MM.1S (cell line): ENCODE data around the gene SLC35B4.

Experiments
- DNase-seq: peaks from one replicate; pipeline ENCODE4 v3.0.0-alpha.2; 2015
- H2AFZ ChIP-seq: fragments of 300-600 bp; sonication (generic); 2 replicates; pipeline ENCODE4 v1.6.0; 2016; ENCODE audit warnings: antibody characterized with exemption, low read length
- H3F3A ChIP-seq: fragments of 300-600 bp; sonication (generic); 2 replicates; pipeline ENCODE4 v1.6.1; 2016; ENCODE audit warnings: mild to moderate bottlenecking, antibody characterized with exemption, low read length, moderate library complexity, mixed read lengths; ENCODE audit not compliant: insufficient read depth
- H3K27ac ChIP-seq: fragments of 300-600 bp; sonication (generic); 2 replicates; pipeline ENCODE4 v1.5.1; 2016; ENCODE audit warnings: mild to moderate bottlenecking, low read length
- H3K27me3 ChIP-seq: fragments of 300-600 bp; sonication (generic); replicated peaks from 2 replicates; pipeline ENCODE4 v1.6.0; 2016; ENCODE audit warnings: low read length; ENCODE audit not compliant: insufficient read depth
- H3K36me3 ChIP-seq: fragments of 300-600 bp; sonication (generic); replicated peaks from 2 replicates; pipeline ENCODE4 v1.6.1; 2016; ENCODE audit warnings: mild to moderate bottlenecking, low read length, mixed read lengths; ENCODE audit not compliant: insufficient read depth
- H3K4me1 ChIP-seq: fragments of 300-600 bp; sonication (generic); 2 replicates; pipeline ENCODE4 v1.6.1; 2016; ENCODE audit warnings: low read length, mixed read lengths
- H3K4me2 ChIP-seq: fragments of 300-600 bp; sonication (generic); 2 replicates; pipeline ENCODE4 v1.6.0; 2016; ENCODE audit warnings: low read depth, low read length
- H3K4me3 ChIP-seq: fragments of 300-600 bp; sonication (generic); 2 replicates; pipeline ENCODE4 v1.5.1; 2016; ENCODE audit warnings: low read length, mixed read lengths
- H3K79me2 ChIP-seq: fragments of 300-600 bp; sonication (generic); 2 replicates; pipeline ENCODE4 v1.6.1; 2016; ENCODE audit warnings: mixed run types, low read length, mixed read lengths
- H3K9ac ChIP-seq: fragments of 300-600 bp; sonication (generic); 2 replicates; pipeline ENCODE4 v1.6.1; 2016; ENCODE audit warnings: low read length, mixed read lengths
- H3K9me2 ChIP-seq: fragments of 300-600 bp; sonication (generic); replicated peaks from 2 replicates; pipeline ENCODE4 v1.6.1; 2016; ENCODE audit warnings: mild to moderate bottlenecking, low read length, mixed read lengths; ENCODE audit not compliant: insufficient read depth
- H3K9me3 ChIP-seq: fragments of 300-600 bp; sonication (generic); replicated peaks from 2 replicates; pipeline ENCODE4 v1.6.1; 2016; ENCODE audit warnings: mild to moderate bottlenecking, low read length, mixed read lengths; ENCODE audit not compliant: insufficient read depth
- H4K20me1 ChIP-seq: fragments of 300-600 bp; sonication (generic); 2 replicates; pipeline ENCODE4 v1.6.1; 2016; ENCODE audit warnings: mild to moderate bottlenecking, low read length, moderate library complexity, mixed read lengths; ENCODE audit not compliant: insufficient read depth
- CTCF ChIP-seq: fragments of 300-600 bp; sonication (generic); IDR thresholded peaks from 2 replicates; pipeline ENCODE4 v1.5.1; 2016; ENCODE audit warnings: antibody characterized with exemption, low read length, mixed read lengths
- EZH2 ChIP-seq: fragments of 300-600 bp; sonication (generic); optimal IDR thresholded peaks from 2 replicates; pipeline ENCODE3; 2017; ENCODE audit warnings: low read depth, mild to moderate bottlenecking, antibody characterized with exemption, low read length, mixed read lengths
- EZH2phosphoT487 ChIP-seq: fragments of 300-600 bp; sonication (generic); IDR thresholded peaks from 2 replicates; pipeline ENCODE4 v1.6.1; 2018; ENCODE audit warnings: antibody characterized with exemption, low read length

The SLC35B4 gene

GRCh38 chr7:134289423-134289822 lies 27.3 kb downstream of the SLC35B4 start:
- H3K4me3 ChIP-seq, result no peak overlapping the region
- peaks cover 6% of the 10 kb centered on the region for H3F3A ChIP-seq
- no peaks in the 10 kb centered on the region for H3K9me2 ChIP-seq
- H3K79me2 ChIP-seq, result no peaks in the 10 kb centered on the region
- H3K36me3 ChIP-seq, result no peaks in the 10 kb centered on the region
- no peak overlapping the region for H2AFZ ChIP-seq
- no peak for DNase-seq
- no peak overlapping the region for H3K9ac ChIP-seq
- H3K9me3 ChIP-seq, result no peaks in the 10 kb centered on the region
- no peak overlapping the region for H3K27ac ChIP-seq
- H4K20me1 ChIP-seq, result no peaks in the 10 kb centered on the region
- H3K4me1 ChIP-seq, result peaks cover 14% of the 10 kb centered on the region
- H3K27me3 ChIP-seq, result no peaks in the 10 kb centered on the region
- no peak overlapping the region for H3K4me2 ChIP-seq
- TF ChIP-seq EZH2phosphoT487, result no peak
- TF ChIP-seq EZH2, result no peak
- TF ChIP-seq CTCF, result no peak

- no peak overlapping the region for H3K27ac ChIP-seq
- no peak for DNase-seq
Observed at GRCh38 chr7:134287916-134288659, 28.6 kb downstream of the SLC35B4 start.

GRCh38 chr7:134284952-134285351 lies 31.8 kb downstream of the SLC35B4 start:
- H3K27ac ChIP-seq, result no peak overlapping the region
- no peaks in the 10 kb centered on the region for H3F3A ChIP-seq
- no peaks in the 10 kb centered on the region for H4K20me1 ChIP-seq
- TF ChIP-seq EZH2phosphoT487 (no peak), EZH2 (no peak), CTCF (no peak)
- H3K9me3 ChIP-seq, result no peaks in the 10 kb centered on the region
- no peak overlapping the region for H3K4me3 ChIP-seq
- no peaks in the 10 kb centered on the region for H3K27me3 ChIP-seq
- H3K9me2 ChIP-seq, result no peaks in the 10 kb centered on the region
- no peak overlapping the region for H3K9ac ChIP-seq
- H3K79me2 ChIP-seq, result no peaks in the 10 kb centered on the region
- no peak overlapping the region for H3K4me2 ChIP-seq
- H3K36me3 ChIP-seq, result no peaks in the 10 kb centered on the region
- no peak overlapping the region for H2AFZ ChIP-seq
- no peak for DNase-seq
- no peaks in the 10 kb centered on the region for H3K4me1 ChIP-seq

More at GRCh38 chr7:134287916-134288659, 28.6 kb downstream of the SLC35B4 start:
- Histone ChIP-seq H3K36me3 (no peaks in the 10 kb centered on the region), H4K20me1 (no peaks in the 10 kb centered on the region), H3K9ac (no peak overlapping the region), H3K27me3 (no peaks in the 10 kb centered on the region), H3K9me2 (no peaks in the 10 kb centered on the region), H3K4me3 (no peak overlapping the region), H3F3A (peaks cover under 1% of the 10 kb centered on the region; the same call in 1 of the 2 replicates), H3K9me3 (no peaks in the 10 kb centered on the region), H3K4me1 (peaks cover 9% of the 10 kb centered on the region), H3K79me2 (no peaks in the 10 kb centered on the region), H2AFZ (no peak overlapping the region), H3K4me2 (no peak overlapping the region)
- TF ChIP-seq EZH2, result no peak
- TF ChIP-seq CTCF, result no peak
- TF ChIP-seq EZH2phosphoT487, result no peak
